Endothelial cell of umbilical vein (primary cell): ENCODE data around the gene NRXN3. TPM values are rescaled to one million over a fixed set of nuclear protein-coding genes. Genes with fewer than 3 reads are reported as not detected.

ENCODE experiments used
- BruUV-seq: library from RNA; stranded (reverse); fragments of 400-500 nt; replicated peaks from 2 replicates; lab custom pipeline; 2021; lab: Mats Ljungman, UMichigan
- CTCF ChIA-PET: fragments of 300-600, 350-600 bp; sonication (Branson Sonifier 250); formaldehyde crosslinking; loops from one replicate; lab custom pipeline; 2021; ENCODE audit warnings: antibody characterized with exemption, inconsistent platforms; lab: Charles Lee
- POLR2A ChIA-PET: fragments of 300-600, 350-600 bp; sonication (Branson Sonifier 250); formaldehyde crosslinking; loops from one replicate; lab custom pipeline; 2021; ENCODE audit warnings: antibody characterized with exemption, inconsistent platforms; lab: Charles Lee
- DNase-seq: peaks from one replicate; pipeline ENCODE4 v3.0.0-alpha.2; 2011; ENCODE audit warnings: low read depth, low spot score
- FAIRE-seq: peaks from 2 replicates; lab custom pipeline; 2011; peaks lifted over from hg19 to GRCh38; lab: Jason Lieb, UNC
- H2AFZ ChIP-seq: 2 replicates; pipeline ENCODE4 v1.6.0; 2012; ENCODE audit warnings: low read depth, low read length, control low read depth, inconsistent platforms
- H3K27ac ChIP-seq: 2 replicates; pipeline ENCODE4 v1.5.1; 2011; ENCODE audit warnings: low read depth, mild to moderate bottlenecking, control low read depth, low read length, moderate library complexity; ENCODE audit not compliant: insufficient read depth
- H3K27me3 ChIP-seq, 2 experiments: 2 replicates each; pipeline versions ENCODE4 v1.6.0 to v1.6.1; 2011; ENCODE audit warnings: low read length in 2 of 2, mixed read lengths in 1 of 2; ENCODE audit not compliant: control insufficient read depth in 2 of 2, insufficient read depth in 2 of 2
- H3K36me3 ChIP-seq, 2 experiments: 2 replicates in 1 of 2; 3 replicates in 1 of 2; pipeline ENCODE4 v1.5.1; 2011; ENCODE audit warnings: low read length in 2 of 2, mild to moderate bottlenecking in 1 of 2, moderate library complexity in 1 of 2; ENCODE audit not compliant: control insufficient read depth in 2 of 2, insufficient read depth in 2 of 2; ENCODE audit errors: extremely low read depth in 1 of 2
- H3K4me1 ChIP-seq: 3 replicates; pipeline ENCODE4 v1.5.1; 2011; ENCODE audit warnings: mild to moderate bottlenecking, low read length; ENCODE audit not compliant: control insufficient read depth, insufficient read depth; ENCODE audit errors: extremely low read depth
- H3K4me2 ChIP-seq: 2 replicates; pipeline ENCODE4 v1.6.1; 2011; ENCODE audit warnings: low read length, control low read depth, mixed read lengths; ENCODE audit not compliant: insufficient read depth
- H3K4me3 ChIP-seq, 3 experiments: fragments of 200-600 bp in 1 of 3; sonication (generic), shearing (Covaris generic) in 1 of 3; replicated peaks in 1 of 3; 2 replicates each; pipeline ENCODE4 v1.5.1; 2011 to 2016; ENCODE audit warnings: control low read depth in 3 of 3, low read length in 3 of 3, mild to moderate bottlenecking in 2 of 3, inconsistent platforms in 1 of 3, low read depth in 1 of 3, moderate library complexity in 1 of 3; ENCODE audit not compliant: insufficient read depth in 1 of 3
- H3K79me2 ChIP-seq: 2 replicates; pipeline ENCODE4 v1.6.0; 2012; ENCODE audit warnings: low read length, inconsistent platforms; ENCODE audit not compliant: control insufficient read depth, insufficient read depth
- H3K9ac ChIP-seq: replicated peaks from 2 replicates; pipeline ENCODE3; 2011; ENCODE audit warnings: low read length, control low read depth; ENCODE audit not compliant: insufficient read depth; ENCODE audit errors: extremely low read depth
- H3K9me1 ChIP-seq: replicated peaks from 3 replicates; pipeline ENCODE4 v1.6.0; 2011; ENCODE audit warnings: mild to moderate bottlenecking, low read length; ENCODE audit not compliant: control insufficient read depth, insufficient read depth; ENCODE audit errors: extremely low read depth
- H3K9me3 ChIP-seq: replicated peaks from 2 replicates; pipeline ENCODE4 v1.5.1; 2012; ENCODE audit warnings: low read length, inconsistent platforms; ENCODE audit not compliant: control insufficient read depth, insufficient read depth
- H4K20me1 ChIP-seq: replicated peaks from 2 replicates; pipeline ENCODE3; 2011; ENCODE audit warnings: mild to moderate bottlenecking, low read length; ENCODE audit not compliant: control insufficient read depth, insufficient read depth; ENCODE audit errors: extremely low read depth
- CTCF ChIP-seq, 2 donors: IDR thresholded peaks; 1 replicate in 1 of 2; 2 replicates in 1 of 2; pipeline ENCODE4 v1.5.1; 2011; ENCODE audit warnings: low read length in 2 of 2, mild to moderate bottlenecking in 2 of 2, moderate library complexity in 2 of 2, control low read depth in 1 of 2, inconsistent platforms in 1 of 2, low read depth in 1 of 2; ENCODE audit not compliant: insufficient read depth in 1 of 2; ENCODE audit errors: extremely low read depth in 1 of 2
- EZH2 ChIP-seq: IDR thresholded peaks from 2 replicates; pipeline ENCODE4 v1.6.1; 2012; ENCODE audit warnings: borderline replicate concordance, low read depth, mild to moderate bottlenecking, moderate library complexity, low read length, inconsistent platforms; ENCODE audit not compliant: severe bottlenecking
- FOS ChIP-seq: IDR thresholded peaks from 2 replicates; pipeline ENCODE4 v1.6.1; 2011; ENCODE audit warnings: mild to moderate bottlenecking, low read length, moderate library complexity, borderline replicate concordance; ENCODE audit not compliant: insufficient read depth
- GATA2 ChIP-seq: IDR thresholded peaks from 2 replicates; pipeline ENCODE4 v1.7.0; 2011; ENCODE audit warnings: low read depth, mild to moderate bottlenecking, moderate library complexity, mixed read lengths, low read length; ENCODE audit not compliant: insufficient read length, insufficient read depth
- JUN ChIP-seq: IDR thresholded peaks from 2 replicates; pipeline ENCODE4 v1.6.1; 2011; ENCODE audit warnings: borderline replicate concordance, low read depth; ENCODE audit not compliant: insufficient read length, insufficient read depth
- MYC ChIP-seq: IDR thresholded peaks from one replicate; pipeline ENCODE4 v1.6.1; 2011; ENCODE audit warnings: mild to moderate bottlenecking, low read depth, low read length
- POLR2A ChIP-seq: IDR thresholded peaks from 2 replicates; pipeline ENCODE4 v1.6.1; 2012; ENCODE audit warnings: low read depth, mild to moderate bottlenecking, control low read depth, low read length
- POLR2AphosphoS5 ChIP-seq: IDR thresholded peaks from 2 replicates; pipeline ENCODE4 v1.6.1; 2012; ENCODE audit warnings: low read depth, mild to moderate bottlenecking, control low read depth, low read length, moderate library complexity; ENCODE audit not compliant: insufficient read depth
- dilution Hi-C: fragments of 300-500 bp; cut with MboI; formaldehyde crosslinking; loops from one replicate; pipeline ENCODE4 v1.15.0; 2019; ENCODE audit warnings: low sequenced_read_pairs; ENCODE audit not compliant: extremely low pct_ligation_motif_present
- intact Hi-C: fragments of 100-400 bp; cut with micrococcal nuclease; formaldehyde crosslinking; loops from one replicate; pipeline ENCODE4 v1.10.0; 2022
- polyA plus RNA-seq, 4 experiments: library from polyadenylated mRNA; depleted of rRNA in 3 of 4; stranded (reverse) in 3 of 4; unstranded in 1 of 4; fragments of >200 nt; gene quantifications; 2 replicates each; pipeline versions ENCODE4 v1.2.1 to v1.2.3, GENCODE V29; 2011 to 2012; ENCODE audit warnings: missing spikeins in 1 of 4
- total RNA-seq: library from RNA; stranded (reverse); gene quantifications from 2 replicates; pipeline ENCODE4 v1.2.3, GENCODE V29; 2021
- TF ChIP-seq, protein P1 (sequence below): IDR thresholded peaks from 2 replicates; pipeline ENCODE4 v1.6.1; 2011; ENCODE audit not compliant: insufficient read depth, insufficient read length

Gene NRXN3
- total and polyA plus RNA-seq, 2 donors (not counting 3 experiments of a cell fraction or from before 2014, with no cell fraction given), result 0.72 to 4.2 TPM

- Histone ChIP-seq H3K79me2 (no peaks in the 10 kb centered on the region), H3K9me1 (no peaks in the 10 kb centered on the region), H4K20me1 (no peaks in the 10 kb centered on the region), H3K36me3 (no peaks in the 10 kb centered on the region), H3K4me1 (no peaks in the 10 kb centered on the region), H3K4me3 (no peak overlapping the region), H3K27me3 (peaks cover 0 to 2% of the 10 kb centered on the region in 2 experiments), H3K9ac (no peak overlapping the region), H3K27ac (no peak overlapping the region), H3K4me2 (no peak overlapping the region), H3K9me3 (no peaks in the 10 kb centered on the region), H2AFZ (no peak overlapping the region)
- no peak for DNase-seq
- intact Hi-C loops, result no loop called here
- BruUV-seq, result no TSS peak
- TF ChIP-seq MYC (no peak), FOS (peak; percentile 37), GATA2 (no peak)
- ChIA-PET CTCF (interaction anchor here (1.4 kb wide), 1 partner anchor 35 kb away, joined by 4 read pairs; no protein-coding TSS in a partner anchor), POLR2A (no interaction called here)
- dilution Hi-C loops, result no loop called here
- FAIRE-seq, result no peak
Observed at GRCh38 chr14:79328863-79329262, 1158.7 kb downstream of the NRXN3 start.

- H3K79me2 ChIP-seq, result no peaks in the 10 kb centered on the region
- POLR2A ChIA-PET, result no interaction called here
- no peaks in the 10 kb centered on the region for H4K20me1 ChIP-seq
- CTCF ChIA-PET, result no interaction called here
- DNase-seq, result no peak
- no peak for TF ChIP-seq MYC
- TF ChIP-seq POLR2AphosphoS5, result no peak
- no peak for TF ChIP-seq FOS
- TF ChIP-seq CTCF (IDR thresholded peaks at IDR 0.05; ENCODE audit: extremely low read depth in 1 of 2, insufficient read depth in 1 of 2, low read depth in 1 of 2, low read length in 2 of 2), result no peak
- no peak for TF ChIP-seq EZH2
- TF ChIP-seq JUN, result no peak
- TF ChIP-seq, protein P1, sequence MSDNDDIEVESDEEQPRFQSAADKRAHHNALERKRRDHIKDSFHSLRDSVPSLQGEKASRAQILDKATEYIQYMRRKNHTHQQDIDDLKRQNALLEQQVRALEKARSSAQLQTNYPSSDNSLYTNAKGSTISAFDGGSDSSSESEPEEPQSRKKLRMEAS, result no peak
- TF ChIP-seq POLR2A, result no peak
- no peak for TF ChIP-seq GATA2
- H3K27ac ChIP-seq, result no peak overlapping the region
- no peaks in the 10 kb centered on the region for H3K9me3 ChIP-seq
- no peaks in the 10 kb centered on the region for H3K36me3 ChIP-seq
- H3K4me3 ChIP-seq, result no peak overlapping the region
- no peak overlapping the region for H3K4me2 ChIP-seq
- BruUV-seq, result no TSS peak
- FAIRE-seq, result peak; percentile 12
- H2AFZ ChIP-seq, result no peak overlapping the region
- dilution Hi-C loops, result no loop called here
- peaks cover 0 to 2% of the 10 kb centered on the region in 2 experiments for H3K27me3 ChIP-seq
- H3K9ac ChIP-seq, result no peak overlapping the region
- H3K9me1 ChIP-seq, result no peaks in the 10 kb centered on the region
- no peaks in the 10 kb centered on the region for H3K4me1 ChIP-seq
- intact Hi-C loops, result no loop called here
Observed at GRCh38 chr14:79331830-79332229, 1161.7 kb downstream of the NRXN3 start.
